GM19035 (cell line): Measurements from ENCODE around the gene NOTO.
"Not testable (repeated sequence)": the region's sequence is repeated elsewhere in the genome, so short reads cannot be mapped to it uniquely, and the experiment has no call there.

Experiments used
- ATAC-seq: cut with Tn5 transposase; IDR thresholded peaks from one replicate; pipeline ENCODE4 v1.9.1; 2021; ENCODE audit not compliant: unreplicated experiment

NOTO gene

GRCh38 chr2:73197579-73197978 lies 4.8 kb upstream of the NOTO start:
- no peak for ATAC-seq

DNA sequence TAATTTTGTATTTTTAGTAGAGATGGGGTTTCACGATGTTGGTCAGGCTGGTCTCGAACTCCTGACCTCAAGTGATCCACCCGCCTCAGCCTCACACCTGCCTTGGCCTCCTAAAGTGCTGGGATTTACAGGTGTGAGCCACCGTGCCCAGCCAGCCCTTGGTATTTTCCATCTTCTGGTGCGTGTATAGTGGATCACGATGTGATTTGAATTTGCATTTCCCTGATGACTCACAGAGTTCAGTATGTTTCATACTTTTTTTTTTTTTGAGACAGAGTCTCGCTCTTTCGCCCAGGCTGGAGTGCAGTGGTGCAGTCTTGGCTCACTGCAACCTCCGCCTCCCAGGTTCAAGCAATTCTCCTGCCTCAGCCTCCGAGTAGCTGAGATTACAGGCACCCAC lies 2.1 kb upstream of the NOTO start:
- ATAC-seq = not testable (repeated sequence)

GRCh38 chr2:73203055-73203681 lies 794 bp downstream of the NOTO start:
- no peak for ATAC-seq

DNA sequence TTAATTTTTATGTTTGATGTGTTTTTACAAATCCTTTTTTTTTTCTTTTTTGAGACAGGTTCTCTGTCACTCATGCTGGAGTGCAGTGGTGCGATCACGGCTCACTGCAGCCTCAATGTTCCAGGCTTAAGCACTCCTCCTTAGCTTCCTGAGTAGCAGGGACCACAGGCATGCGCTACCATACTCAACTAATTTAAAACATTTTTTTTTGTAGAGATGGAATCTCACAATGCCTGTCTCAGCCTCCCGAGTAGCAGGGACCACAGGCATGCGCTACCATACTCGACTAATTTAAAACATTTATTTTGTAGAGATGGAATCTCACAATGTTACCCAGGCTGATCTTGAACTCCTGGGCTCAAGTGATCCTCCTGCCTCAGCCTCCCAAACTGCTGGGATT lies 3.2 kb downstream of the NOTO start:
- ATAC-seq = no peak

DNA sequence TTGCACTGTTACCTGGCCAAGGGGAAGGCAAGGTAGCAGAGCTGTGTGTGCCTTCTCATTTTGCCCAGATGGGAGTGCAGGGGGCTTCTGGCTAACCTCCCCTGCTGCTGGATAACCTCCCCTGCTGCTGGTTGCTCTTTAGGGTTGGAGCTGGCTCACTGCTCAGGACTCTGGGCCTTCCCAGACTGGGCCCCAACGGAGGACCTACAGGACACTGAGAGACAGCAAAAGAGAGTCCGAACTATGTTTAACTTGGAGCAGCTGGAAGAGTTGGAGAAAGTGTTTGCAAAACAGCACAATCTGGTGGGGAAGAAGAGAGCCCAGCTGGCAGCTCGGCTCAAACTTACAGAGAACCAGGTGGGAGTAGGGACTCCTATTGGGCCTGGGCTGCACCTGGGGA lies 5.9 kb downstream of the NOTO start:
- no peak for ATAC-seq

GRCh38 chr2:73210019-73210418 lies 7.6 kb downstream of the NOTO start:
- no peak for ATAC-seq

GRCh38 chr2:73210696-73211095 lies 8.3 kb downstream of the NOTO start:
- ATAC-seq = no peak

DNA sequence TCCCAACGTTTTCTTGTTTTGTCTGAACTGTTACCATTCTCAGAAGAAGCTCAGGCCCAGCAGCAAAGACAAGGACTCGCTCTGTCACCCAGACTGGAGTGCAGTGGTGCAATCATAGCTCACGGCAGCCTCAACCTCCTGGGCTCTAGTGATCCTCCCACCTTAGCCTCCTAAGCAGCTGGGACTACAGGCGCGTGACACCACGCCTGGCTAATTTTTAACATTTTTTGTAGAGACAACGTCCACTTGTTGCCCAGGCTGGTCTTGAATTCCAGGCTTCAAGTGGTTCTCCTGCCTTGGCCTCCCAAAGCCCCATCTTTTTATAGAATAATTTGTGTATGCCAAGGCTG lies 9.7 kb downstream of the NOTO start:
- no peak for ATAC-seq

GRCh38 chr2:73212448-73213176 lies 10.2 kb downstream of the NOTO start:
- peak; percentile 57 for ATAC-seq

- peak; percentile 94 for ATAC-seq
Observed at GRCh38 chr2:73214120-73215035, 12.0 kb downstream of the NOTO start, which contains the start of gene SMYD5. Gene SMYD5 (plus strand): TSS chr2:73214245. CDS start chr2:73214267, 22 bp downstream.

DNA sequence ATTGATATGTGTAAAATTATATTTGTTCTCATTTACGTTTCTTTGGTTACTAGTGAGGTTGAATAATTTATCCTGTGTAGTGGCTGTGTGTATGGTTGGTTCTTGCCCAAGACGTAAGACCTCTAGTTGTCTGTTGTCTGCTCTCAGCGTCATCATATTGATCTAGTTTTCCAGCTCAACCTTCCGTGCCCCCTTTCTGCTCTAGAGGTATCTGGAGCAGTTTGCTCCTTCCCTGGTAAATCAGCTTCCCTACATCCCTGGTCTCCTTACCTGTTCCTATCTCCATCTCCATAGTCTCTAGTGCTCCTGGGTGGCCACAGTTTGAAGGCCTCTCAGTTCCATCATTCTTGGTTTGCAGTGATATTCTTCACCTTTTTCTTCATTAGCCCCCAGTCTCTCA lies 12.9 kb downstream of the NOTO start:
- ATAC-seq = no peak

GRCh38 chr2:73217160-73217559 lies 14.8 kb downstream of the NOTO start:
- ATAC-seq = no peak

DNA sequence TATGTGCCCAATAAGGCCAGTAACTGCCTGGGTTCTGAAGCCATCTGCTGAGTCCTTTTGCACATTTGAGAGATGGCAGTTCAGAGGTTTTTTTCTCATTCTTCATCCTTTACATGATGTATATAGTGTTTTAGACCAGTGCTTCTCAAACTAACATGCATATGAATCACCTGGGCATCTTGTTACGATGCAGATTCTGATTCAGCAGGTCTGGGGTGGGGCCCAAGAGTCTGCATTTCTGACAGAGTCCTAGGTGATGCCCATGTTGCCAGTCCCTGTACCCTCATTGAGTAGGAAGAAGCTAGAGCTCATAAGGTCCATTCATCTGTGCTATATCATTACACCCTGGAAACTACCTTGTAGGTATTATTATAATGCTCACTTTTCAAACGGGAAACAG lies 15.5 kb downstream of the NOTO start:
- ATAC-seq = no peak

DNA sequence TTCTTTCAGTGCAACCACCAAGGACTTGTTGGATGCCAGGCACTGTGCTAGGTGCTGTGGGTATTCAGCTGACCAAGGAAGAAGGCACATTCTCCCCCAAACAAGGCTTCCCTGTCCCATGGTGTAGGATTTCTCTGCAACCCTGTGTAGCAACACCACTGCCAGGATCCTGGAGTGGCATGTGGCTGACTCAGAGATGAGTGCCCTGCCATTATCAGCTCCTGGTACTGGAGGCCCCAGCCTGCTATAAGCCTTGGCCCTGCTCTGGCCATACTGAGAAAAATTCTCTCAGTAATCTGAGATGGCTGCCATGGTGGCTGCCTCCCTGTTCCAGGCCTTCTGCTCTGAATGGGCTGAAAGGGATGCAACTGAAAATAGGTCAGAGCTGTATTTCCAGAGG lies 15.9 kb downstream of the NOTO start:
- ATAC-seq = no peak

DNA sequence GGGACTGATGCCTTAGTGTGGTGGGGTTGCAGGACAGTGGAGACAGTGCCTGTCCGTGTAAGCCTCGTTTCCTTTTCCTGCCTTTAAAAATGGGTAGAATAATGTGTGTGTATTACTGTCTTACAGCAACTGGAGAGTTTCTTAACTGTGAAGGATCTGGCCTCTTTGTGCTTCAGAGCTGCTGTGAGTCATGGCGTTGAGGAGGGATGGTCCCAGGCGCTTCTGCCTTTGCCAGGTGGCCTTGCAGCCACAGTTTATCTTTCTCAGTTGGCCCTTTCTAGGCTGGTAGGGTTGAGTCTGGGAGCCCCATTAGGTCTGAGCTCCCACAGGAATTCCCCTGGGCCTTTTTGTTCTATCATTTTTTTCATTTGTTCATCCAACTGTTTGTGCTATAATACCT lies 21.4 kb downstream of the NOTO start:
- no peak for ATAC-seq

DNA sequence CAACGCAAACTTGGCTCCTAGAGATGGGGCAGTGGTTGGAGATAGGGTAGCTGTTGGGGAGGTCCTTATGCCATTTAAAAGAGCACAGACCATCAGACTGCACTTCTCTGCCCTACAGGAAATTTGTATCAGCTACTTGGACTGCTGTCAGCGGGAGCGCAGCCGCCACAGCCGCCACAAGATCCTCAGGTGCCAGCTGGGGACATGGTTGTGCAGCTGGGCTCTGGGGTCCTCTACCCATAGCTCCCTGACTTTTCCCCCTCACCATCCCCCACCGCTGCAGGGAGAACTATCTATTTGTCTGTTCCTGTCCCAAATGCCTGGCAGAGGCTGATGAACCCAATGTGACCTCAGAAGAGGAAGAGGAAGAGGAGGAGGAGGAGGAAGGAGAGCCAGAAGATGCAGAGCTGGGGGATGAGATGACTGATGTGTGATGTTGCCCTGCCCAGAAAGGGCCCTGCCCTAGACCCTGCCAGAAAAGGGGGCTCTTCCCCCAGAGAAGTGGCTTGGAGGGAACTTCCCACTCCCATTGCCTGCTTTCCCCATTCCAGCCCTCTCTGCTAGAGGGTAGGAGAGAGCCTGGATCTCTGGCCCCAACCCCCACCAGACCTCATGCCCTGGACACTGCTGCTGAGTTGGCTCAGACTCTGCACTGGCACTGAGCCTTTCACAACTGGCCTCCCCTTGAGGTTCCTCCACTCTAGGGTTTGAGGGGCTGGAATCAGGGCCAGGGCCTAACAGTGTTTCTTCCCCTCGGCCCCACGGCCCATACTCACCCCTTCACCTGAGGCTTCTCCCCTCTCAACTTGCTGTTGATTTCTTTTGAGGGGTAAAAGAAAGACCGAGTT lies 23.4 kb downstream of the NOTO start:
- ATAC-seq = no peak

- ATAC-seq = no peak
Observed at GRCh38 chr2:73227086-73227485, 24.7 kb downstream of the NOTO start.

- no peak for ATAC-seq
Observed at GRCh38 chr2:73228631-73229030, 26.3 kb downstream of the NOTO start.

GRCh38 chr2:73232403-73233153 lies 30.2 kb downstream of the NOTO start:
- peak; percentile 6 for ATAC-seq
